OCI-LY3 (cell line): ENCODE measurements around the gene FANCC.

Source experiments
- CTCF ChIP-seq: fragments of 200-600, 300-600 bp; sonication (generic); IDR thresholded peaks from 2 replicates; pipeline ENCODE4 v1.5.1; 2014; ENCODE audit warnings: antibody characterized with exemption, low read length, low read depth
- EZH2phosphoT487 ChIP-seq: fragments of 200-600 bp; shearing (Covaris generic); IDR thresholded peaks from 2 replicates; pipeline ENCODE4 v1.6.1; 2018; ENCODE audit warnings: antibody characterized with exemption, mixed run types, low read depth

- TF ChIP-seq CTCF (no peak), EZH2phosphoT487 (no peak)
Observed at GRCh38 chr9:95276395-95276954, 41.0 kb downstream of the FANCC start.
